SK-N-MC (cell line): Measurements from ENCODE around the gene ABR.

Experiments used
- EZH2 ChIP-seq: fragments of 200-600 bp; sonication (generic); IDR thresholded peaks from one replicate; pipeline ENCODE4 v1.6.1; 2017; ENCODE audit warnings: antibody characterized with exemption
- POLR2AphosphoS5 ChIP-seq: IDR thresholded peaks from 2 replicates; pipeline ENCODE4 v1.6.1; 2012; ENCODE audit warnings: mild to moderate bottlenecking, low read depth, low read length, borderline replicate concordance

DNA sequence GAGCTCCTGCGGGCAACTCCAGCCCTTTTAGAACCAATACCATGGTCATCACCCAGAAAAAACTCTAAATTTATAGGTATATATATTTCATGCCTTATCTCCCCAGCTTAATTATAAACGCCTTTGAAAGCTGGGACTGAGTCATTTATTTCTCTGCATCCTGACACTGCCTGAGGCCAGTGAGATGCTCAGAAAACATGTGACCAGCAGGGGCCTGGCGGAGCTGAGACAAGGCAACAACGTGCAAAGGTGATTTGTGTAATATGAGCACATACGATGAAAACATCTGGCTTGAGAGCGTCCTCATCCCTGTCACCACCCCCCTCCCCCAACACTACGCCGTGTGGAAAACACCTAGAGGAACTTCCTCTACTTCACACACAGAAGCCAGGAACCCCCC lies 222.9 kb downstream of the ABR start:
- TF ChIP-seq EZH2, result no peak
- no peak for TF ChIP-seq POLR2AphosphoS5
